ENCODE data around the gene PTK6.
"Not testable (repeated sequence)": the region's sequence is repeated elsewhere in the genome, so short reads cannot be mapped to it uniquely, and the experiment has no call there.

The PTK6 gene

DNA sequence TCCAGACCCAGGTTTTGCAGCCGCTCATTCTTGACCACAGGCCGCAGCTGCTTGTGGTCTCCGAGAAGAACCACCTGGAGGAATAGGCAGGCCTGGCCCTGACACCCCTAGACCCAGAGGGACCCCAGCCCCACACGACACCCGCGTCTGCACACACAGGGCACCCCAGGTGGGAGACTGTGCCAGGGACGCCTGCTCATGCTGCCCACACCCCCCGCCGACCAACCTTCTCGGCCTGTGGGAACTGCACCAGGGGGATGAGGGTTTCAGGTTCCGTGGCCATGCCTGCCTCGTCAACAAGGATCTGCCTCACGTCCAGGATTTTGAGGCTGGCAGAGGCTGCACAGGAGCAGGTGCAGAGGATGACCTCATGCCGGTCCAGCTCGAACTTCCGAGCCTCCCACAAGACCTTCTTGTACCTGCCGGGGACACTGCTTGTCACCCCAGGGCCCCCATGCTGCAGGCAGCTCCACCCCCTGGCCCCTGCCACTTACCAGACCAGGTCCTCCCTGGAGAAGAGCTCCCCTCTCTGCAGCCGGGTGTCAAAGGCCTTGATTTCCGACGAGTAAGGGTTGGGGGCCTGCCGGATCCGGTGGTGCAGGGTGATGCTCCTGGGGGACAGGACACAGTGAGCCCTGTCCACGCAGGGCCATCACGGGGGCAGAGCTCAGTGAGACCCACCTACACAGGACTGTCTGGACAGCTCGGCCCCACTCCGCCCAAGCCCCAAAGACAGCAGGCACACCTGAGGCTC is 23.9 kb upstream of the PTK6 start:
- Histone ChIP-seq H3K27me3 (ENCODE audit: insufficient read depth, poor library complexity, severe bottlenecking) (peaks cover 6% of the 10 kb centered on the region), H3K4me3 (replicated peaks; ENCODE audit: insufficient read depth, low read length) (no peak overlapping the region), H3K27ac (replicated peaks) (no peak overlapping the region)
- DNase-seq (ENCODE audit: low read depth in 1 of 2, low spot score in 1 of 2) = no peak
- TF ChIP-seq, protein P1, sequence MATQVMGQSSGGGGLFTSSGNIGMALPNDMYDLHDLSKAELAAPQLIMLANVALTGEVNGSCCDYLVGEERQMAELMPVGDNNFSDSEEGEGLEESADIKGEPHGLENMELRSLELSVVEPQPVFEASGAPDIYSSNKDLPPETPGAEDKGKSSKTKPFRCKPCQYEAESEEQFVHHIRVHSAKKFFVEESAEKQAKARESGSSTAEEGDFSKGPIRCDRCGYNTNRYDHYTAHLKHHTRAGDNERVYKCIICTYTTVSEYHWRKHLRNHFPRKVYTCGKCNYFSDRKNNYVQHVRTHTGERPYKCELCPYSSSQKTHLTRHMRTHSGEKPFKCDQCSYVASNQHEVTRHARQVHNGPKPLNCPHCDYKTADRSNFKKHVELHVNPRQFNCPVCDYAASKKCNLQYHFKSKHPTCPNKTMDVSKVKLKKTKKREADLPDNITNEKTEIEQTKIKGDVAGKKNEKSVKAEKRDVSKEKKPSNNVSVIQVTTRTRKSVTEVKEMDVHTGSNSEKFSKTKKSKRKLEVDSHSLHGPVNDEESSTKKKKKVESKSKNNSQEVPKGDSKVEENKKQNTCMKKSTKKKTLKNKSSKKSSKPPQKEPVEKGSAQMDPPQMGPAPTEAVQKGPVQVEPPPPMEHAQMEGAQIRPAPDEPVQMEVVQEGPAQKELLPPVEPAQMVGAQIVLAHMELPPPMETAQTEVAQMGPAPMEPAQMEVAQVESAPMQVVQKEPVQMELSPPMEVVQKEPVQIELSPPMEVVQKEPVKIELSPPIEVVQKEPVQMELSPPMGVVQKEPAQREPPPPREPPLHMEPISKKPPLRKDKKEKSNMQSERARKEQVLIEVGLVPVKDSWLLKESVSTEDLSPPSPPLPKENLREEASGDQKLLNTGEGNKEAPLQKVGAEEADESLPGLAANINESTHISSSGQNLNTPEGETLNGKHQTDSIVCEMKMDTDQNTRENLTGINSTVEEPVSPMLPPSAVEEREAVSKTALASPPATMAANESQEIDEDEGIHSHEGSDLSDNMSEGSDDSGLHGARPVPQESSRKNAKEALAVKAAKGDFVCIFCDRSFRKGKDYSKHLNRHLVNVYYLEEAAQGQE (IDR thresholded peaks at IDR 0.05; ENCODE audit: insufficient replicate concordance, low read depth) = no peak
- TF ChIP-seq POLR2AphosphoS5 (IDR thresholded peaks at IDR 0.05; ENCODE audit: low read depth) = no peak
- TF ChIP-seq, protein P2, sequence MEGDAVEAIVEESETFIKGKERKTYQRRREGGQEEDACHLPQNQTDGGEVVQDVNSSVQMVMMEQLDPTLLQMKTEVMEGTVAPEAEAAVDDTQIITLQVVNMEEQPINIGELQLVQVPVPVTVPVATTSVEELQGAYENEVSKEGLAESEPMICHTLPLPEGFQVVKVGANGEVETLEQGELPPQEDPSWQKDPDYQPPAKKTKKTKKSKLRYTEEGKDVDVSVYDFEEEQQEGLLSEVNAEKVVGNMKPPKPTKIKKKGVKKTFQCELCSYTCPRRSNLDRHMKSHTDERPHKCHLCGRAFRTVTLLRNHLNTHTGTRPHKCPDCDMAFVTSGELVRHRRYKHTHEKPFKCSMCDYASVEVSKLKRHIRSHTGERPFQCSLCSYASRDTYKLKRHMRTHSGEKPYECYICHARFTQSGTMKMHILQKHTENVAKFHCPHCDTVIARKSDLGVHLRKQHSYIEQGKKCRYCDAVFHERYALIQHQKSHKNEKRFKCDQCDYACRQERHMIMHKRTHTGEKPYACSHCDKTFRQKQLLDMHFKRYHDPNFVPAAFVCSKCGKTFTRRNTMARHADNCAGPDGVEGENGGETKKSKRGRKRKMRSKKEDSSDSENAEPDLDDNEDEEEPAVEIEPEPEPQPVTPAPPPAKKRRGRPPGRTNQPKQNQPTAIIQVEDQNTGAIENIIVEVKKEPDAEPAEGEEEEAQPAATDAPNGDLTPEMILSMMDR (IDR thresholded peaks at IDR 0.05; ENCODE audit: insufficient read depth, low read length) = no peak
- no peak for TF ChIP-seq SPI1 (IDR thresholded peaks at IDR 0.05; ENCODE audit: borderline replicate concordance, low read depth)
- TF ChIP-seq GABPA (IDR thresholded peaks at IDR 0.05; ENCODE audit: low read depth) = no peak

DNA sequence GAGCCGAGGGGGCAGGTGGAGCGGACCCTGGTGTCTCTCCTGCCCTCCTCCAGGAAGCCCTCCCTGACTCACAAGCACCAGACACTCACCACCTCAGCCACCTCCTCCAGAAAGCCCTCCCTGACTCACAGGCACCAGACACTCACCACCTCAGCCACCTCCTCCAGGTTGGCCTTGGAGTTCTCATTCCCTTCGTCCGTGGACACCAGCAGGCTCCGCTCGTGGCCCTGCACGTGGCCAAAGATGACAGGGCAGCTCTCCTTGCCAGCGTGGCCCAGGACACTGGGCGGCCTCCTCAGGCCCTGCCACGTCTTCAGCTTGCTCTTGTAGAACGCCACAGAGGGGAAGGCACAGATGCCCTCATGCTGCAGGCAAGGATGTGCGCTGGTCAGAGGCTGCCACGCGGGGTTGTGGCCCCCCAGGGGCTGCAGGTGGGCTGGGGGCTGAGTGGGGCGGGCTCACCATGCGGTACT is 23.2 kb upstream of the PTK6 start:
- Histone ChIP-seq H3K27me3 (ENCODE audit: insufficient read depth, poor library complexity, severe bottlenecking) (peaks cover 3% of the 10 kb centered on the region), H3K4me3 (replicated peaks; ENCODE audit: insufficient read depth, low read length) (no peak overlapping the region), H3K27ac (replicated peaks) (no peak overlapping the region)
- TF ChIP-seq GABPA (IDR thresholded peaks at IDR 0.05; ENCODE audit: low read depth) (no peak), POLR2AphosphoS5 (IDR thresholded peaks at IDR 0.05; ENCODE audit: low read depth) (no peak), SPI1 (IDR thresholded peaks at IDR 0.05; ENCODE audit: borderline replicate concordance, low read depth) (no peak)
- TF ChIP-seq, protein P2 (IDR thresholded peaks at IDR 0.05; ENCODE audit: insufficient read depth, low read length) = no peak
- TF ChIP-seq, protein P1 (IDR thresholded peaks at IDR 0.05; ENCODE audit: insufficient replicate concordance, low read depth) = no peak
- no peak for DNase-seq (ENCODE audit: low read depth in 1 of 2, low spot score in 1 of 2)

DNA sequence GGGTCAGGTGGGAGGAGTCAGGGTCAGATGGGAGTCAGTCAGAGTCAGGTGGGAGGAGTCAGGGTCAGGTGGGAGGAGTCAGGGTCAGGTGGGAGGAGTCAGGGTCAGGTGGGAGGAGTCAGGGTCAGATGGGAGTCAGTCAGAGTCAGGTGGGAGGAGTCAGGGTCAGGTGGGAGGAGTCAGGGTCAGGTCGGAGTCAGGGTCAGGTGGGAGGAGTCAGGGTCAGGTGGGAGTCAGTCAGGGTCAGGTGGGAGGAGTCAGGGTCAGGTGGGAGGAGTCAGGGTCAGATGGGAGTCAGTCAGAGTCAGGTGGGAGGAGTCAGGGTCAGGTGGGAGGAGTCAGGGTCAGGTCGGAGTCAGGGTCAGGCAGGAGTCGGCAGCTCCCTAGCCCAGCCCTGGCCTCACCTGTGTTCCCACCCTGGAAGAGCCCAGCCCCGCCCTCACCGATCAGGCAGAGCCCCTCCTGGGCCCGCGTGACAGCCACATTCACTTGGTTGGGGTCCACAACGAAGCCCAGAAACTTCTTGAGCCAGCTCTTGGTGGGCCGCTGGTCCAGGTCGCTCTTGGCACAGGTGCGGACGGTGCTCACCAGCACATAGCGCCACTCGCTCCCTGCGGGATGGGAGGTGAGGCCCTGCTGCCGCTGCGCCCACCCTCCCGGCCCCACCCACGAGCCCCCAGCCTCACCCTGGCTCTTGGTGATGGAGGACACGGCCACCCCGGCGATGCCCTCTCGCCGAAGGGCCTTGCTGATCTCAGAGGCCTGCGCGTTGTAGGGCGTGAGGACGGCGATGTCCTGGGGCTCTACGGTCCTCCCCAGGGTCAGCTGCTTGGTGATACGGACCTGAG is 22.5 kb upstream of the PTK6 start:
- H3K4me3 ChIP-seq (replicated peaks; ENCODE audit: insufficient read depth, low read length); H3K27ac ChIP-seq (replicated peaks); DNase-seq (ENCODE audit: low read depth in 1 of 2, low spot score in 1 of 2); H3K27me3 ChIP-seq (ENCODE audit: insufficient read depth, poor library complexity, severe bottlenecking): not testable (repeated sequence)

DNA sequence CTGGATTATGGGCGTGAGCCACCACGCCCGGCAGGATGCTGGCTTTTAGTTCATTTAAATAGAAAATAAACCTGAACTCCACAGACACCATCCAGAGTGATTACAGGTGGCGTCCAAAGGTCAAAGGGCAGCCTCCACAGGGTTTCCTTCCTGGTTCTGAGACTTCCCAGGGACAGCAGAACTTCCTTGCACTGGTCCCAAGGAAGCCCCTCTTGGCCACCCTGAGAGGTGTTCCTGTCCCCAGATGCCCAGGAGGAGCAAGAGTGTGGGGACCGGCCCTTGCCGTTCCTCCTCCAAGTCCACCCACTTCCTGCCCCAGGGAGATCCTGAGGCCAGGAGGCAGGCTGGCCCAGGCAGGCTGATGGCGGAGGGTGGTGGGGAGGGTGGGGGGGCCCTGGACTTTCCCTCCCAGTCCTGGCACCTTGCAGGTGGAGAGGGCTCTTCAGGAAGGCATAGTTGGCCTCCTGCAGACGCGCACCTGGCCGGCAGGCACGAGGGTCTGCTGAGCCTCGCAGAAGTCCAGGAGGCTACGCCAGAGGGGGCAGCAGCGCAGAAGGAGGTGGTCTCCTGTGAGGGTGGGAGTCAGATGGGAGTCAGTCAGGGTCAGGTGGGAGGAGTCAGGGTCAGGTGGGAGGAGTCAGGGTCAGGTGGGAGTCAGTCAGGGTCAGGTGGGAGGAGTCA is 21.8 kb upstream of the PTK6 start:
- H3K4me3 ChIP-seq (replicated peaks; ENCODE audit: insufficient read depth, low read length) = no peak overlapping the region
- peaks cover 17% of the 10 kb centered on the region for H3K27me3 ChIP-seq (ENCODE audit: insufficient read depth, poor library complexity, severe bottlenecking)
- H3K27ac ChIP-seq (replicated peaks) = no peak overlapping the region
- no peak for TF ChIP-seq GABPA (IDR thresholded peaks at IDR 0.05; ENCODE audit: low read depth)
- no peak for TF ChIP-seq POLR2AphosphoS5 (IDR thresholded peaks at IDR 0.05; ENCODE audit: low read depth)
- TF ChIP-seq, protein P1 (IDR thresholded peaks at IDR 0.05; ENCODE audit: insufficient replicate concordance, low read depth) = no peak
- TF ChIP-seq, protein P2 (IDR thresholded peaks at IDR 0.05; ENCODE audit: insufficient read depth, low read length) = no peak
- TF ChIP-seq SPI1 (IDR thresholded peaks at IDR 0.05; ENCODE audit: borderline replicate concordance, low read depth) = no peak
- DNase-seq (ENCODE audit: low read depth in 1 of 2, low spot score in 1 of 2) = no peak
